NCI-H128 (cell line): ENCODE data around the gene CALCOCO1.

Experiments used
- DNase-seq: peaks from one replicate; lab custom pipeline; 2025; ENCODE audit not compliant: unreplicated experiment; lab: John Stamatoyannopoulos, UW

The CALCOCO1 gene

DNA sequence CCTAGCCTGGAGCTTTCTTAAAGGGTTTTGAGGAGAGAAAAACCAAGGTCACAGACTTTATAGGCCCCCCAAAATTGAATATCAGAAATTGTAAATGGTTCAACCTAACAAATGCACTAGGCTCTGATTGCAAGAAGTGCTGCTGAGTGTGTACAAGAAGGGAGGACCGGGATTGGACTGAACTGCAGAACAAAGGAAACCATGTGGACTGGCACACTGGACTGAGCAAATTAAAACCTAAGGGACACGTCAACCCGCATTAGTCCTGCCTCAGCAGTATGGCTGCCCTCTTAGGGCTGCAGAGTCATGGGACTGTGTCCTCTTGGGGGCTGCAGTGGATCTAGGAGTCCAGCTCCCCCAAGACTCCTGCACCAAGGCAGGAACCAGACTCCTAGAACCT lies 25.4 kb upstream of the CALCOCO1 start:
- no peak for DNase-seq

DNA sequence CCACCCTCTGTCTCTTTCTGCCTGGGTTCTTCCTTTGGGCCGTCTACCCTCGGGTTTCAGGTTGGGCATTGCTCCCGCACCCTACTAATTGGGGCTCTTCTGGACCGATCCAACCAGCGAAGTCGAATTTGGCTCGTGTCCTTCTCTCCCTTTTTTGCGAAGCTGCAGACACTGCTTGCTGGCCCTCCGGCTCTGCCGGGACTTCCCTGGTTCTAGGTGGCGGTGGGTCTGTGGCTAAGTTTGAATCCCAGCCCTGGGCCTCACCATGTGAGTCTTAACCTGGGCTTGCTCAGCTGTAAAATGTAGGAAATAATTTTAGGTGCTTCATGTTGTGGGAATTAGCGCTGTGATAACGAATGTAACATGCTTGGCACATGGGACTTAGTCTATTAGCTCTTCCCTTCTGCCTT lies 24.9 kb upstream of the CALCOCO1 start:
- DNase-seq, result no peak

DNA sequence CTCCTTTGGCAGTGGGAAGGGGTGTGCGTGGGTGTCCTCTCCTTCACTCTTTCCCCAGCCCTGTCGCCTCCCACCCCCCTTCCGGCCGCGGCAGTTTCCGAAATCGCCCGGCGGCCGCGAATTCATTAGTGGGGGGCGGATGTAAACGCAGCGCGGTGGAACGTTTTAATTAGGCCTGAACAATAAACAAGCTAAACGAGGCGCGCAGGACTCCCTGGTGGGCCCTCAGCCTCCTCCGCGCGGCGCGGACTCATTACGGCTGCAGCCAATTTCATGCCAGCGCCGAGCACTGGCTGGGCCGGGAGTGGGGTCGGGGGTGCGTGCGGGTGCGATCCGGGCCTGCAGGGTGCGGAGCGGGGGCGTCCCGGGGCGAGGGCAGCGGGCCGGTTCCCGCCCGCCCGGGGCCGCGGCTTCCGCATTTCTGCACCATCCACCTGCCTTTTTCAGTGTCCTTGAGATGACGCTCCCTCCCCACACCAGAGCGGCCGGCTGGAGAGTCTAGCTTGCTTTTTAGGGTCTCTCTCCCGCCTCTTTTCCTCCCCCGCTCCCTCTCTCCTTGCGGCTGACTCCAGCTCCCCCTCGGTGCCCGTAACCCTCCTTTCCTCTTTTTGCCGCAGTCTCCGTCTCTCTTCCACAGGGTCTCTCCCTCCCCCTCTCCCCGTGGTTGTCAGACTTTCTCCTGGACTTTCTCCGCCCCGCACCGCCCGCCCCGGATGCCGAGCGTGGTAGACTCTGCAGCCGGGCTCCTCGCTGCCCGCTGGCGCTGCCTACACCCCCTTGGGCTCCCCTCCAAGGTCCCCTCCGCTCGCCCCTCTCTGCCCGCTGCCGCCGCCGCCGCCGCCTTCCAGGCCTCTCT lies 24.3 kb upstream of the CALCOCO1 start, which contains the start of gene CISTR:
CISTR (minus strand) TSS at position 644 of the 856 bp plus-strand sequence.
- DNase-seq, result no peak

DNA sequence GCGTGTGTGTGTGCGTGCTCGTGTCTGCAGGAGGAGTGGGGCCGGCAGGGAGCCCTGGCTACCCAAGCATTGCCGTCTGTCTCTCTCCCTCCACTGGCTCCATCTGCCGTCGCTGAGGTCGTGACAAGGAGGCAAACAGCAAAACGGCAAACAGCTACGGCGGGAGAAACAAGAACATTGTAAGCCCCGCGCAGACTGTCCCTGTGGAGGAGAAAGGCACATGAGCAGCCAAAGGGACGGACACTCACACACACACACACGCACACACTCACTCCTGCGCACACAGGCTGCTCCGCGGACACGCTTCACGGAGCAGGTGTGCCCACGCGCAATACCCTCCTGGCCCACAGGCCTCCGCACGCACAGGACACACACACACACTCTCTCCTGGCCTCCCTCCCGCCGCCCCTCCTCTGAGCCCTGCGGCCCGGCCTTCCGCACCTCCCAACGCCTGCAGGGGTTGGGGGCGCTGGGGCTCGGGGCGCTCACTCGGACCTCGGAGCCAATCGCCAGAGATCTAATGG lies 23.6 kb upstream of the CALCOCO1 start:
- DNase-seq, result peak; percentile 21

DNA sequence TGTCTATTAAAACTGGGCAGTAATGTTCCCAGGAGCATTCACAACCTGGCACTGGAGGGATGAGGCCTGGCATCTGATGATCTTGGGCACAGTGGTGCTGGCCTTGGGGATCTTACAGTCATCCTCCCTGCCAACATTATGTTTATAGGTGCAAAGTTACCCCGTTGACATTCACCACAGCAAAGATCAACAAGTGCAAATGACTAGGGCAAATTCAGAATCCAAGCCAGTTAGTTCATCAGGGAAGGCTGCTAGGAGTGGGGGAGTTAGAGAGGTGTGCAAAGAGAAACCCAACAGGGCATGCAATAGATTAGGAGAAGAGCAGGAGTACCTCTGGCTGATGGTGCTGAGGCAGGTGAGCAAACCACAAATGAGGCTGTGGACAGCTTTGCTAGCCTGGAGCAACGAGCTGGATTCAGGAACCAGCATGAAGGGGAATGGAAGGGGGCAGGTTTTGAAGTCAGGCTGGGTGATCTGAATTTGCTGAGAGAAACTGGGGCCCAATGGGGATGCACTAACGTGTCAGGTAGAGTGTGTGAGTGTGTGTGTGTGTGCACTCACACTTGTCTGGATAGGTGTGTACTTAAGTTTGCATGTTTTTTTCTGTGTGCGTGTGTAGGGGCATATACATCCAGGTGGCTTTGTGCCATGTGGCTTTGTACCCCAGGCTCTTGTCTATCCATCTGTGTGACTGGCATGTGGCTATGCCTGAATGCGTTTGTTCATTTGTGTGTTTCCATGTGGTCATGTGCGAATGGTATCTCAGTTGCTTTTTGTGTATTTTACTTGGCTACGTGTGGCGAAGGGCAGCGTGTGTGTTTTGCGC lies 22.9 kb upstream of the CALCOCO1 start:
- no peak for DNase-seq

DNA sequence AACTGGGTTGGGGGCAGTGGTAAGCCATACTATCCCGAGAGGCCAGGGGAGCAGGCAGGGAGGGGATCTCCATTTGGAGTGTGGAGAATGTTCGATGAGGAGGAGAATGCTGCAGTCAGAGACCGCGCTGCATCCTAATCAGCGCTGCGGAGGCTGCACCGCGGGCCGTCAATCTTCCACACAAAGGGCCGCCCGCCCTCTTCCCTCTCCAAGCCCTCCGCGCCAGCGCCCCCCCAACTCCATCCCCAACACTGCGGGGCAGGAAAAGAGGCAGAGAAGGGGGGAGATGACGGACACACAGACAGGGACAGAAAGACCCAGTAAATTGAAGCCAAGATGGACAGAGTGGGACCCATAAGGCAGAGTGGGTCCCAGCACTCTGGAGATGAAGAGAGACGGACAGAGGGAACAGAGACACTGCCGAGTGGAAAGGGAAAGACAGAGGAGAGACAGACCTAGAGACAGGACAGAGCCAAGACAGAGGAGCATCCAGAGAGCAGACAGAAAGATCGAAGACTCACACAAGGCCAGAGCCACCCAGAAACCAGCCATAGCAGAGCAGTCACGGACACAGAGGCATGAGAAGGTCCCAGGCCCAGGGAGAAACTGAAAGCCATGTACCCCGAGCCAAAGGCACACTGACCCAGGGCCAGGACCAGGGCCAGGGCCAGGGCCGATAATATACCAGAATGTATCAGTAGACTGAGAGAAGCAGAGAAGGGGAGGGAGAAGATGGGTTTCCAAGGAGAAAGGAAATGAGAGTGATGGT lies 21.0 kb upstream of the CALCOCO1 start:
- no peak for DNase-seq

DNA sequence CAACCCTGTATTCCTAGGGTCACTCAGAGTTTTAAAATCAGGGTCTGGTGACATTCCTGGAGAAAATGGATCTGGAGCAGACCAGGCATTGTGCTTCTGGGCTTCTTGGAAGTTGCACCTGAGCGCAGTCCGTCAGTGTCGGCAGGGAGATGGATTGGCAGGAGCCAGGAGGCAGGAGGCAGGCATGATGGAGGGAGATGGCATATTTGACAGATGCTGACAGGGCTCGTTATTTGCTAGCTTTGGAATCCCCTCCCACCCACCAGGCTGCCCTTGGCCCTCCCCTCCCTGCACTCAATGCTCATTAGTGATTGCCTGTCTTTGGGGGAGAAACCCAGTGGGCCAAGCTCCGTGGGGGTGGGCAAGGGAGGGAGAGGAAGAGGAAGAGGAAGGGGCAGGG lies 19.8 kb upstream of the CALCOCO1 start:
- DNase-seq, result no peak

DNA sequence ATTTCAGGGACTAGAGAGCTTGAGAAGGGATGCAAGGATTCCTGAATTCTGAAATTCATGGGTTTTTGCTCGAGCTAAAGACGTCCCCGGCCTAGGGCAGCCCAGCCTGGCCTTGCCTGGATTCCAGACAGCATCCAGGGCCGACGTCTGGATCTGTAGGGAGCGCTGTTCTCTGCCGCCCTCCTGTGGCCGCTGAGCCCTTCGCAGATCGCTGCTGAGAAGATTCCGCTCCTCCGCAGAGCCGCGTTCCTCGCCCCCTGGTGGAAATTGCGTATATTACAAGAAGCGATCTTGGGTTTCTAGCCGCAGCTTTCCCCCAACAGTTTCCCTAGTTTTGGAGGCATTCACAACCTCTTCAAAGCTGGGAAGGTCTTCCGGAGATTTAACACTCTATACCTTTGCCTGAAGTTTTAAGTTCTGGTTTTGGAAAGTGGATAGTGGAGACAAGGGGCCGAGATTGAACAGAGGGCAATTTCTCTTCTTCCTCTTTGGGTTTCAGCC lies 19.4 kb upstream of the CALCOCO1 start:
- peak; percentile 82 for DNase-seq

DNA sequence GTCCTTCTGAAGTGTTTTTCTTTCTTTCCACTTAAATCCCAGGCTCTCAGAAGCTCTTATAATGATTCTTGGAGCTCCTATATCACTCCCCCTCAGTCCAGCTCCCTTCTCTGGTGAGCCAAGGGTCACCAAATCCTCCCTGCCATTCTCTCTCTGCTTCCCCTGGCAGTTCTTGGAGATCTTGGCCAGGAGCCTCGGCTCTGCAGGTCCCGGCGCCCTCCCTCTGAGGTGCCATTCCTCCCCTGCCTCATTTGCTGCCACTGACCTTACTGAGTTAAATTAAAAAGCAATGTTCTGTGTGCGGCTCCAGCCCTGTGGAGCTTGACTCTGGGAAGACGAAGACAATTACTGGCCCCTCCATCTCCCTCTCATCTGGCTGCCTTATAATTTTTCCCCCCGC lies 17.5 kb upstream of the CALCOCO1 start:
- DNase-seq, result no peak

DNA sequence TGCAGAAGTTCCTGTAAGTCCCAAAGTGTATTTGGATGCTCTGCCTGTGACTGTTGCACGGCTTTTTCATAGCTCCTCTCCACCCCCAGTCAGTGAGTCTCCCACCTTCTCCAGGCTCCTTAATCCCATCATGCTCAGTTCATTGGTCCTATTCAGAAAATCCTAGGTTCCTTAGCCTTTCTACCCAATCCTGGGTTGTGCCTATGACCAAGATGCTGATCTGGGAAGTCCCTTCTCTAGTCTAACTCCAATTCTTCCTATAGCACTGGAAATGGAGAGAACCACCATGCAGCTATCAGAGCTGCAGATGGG lies 16.8 kb upstream of the CALCOCO1 start:
- DNase-seq, result no peak

DNA sequence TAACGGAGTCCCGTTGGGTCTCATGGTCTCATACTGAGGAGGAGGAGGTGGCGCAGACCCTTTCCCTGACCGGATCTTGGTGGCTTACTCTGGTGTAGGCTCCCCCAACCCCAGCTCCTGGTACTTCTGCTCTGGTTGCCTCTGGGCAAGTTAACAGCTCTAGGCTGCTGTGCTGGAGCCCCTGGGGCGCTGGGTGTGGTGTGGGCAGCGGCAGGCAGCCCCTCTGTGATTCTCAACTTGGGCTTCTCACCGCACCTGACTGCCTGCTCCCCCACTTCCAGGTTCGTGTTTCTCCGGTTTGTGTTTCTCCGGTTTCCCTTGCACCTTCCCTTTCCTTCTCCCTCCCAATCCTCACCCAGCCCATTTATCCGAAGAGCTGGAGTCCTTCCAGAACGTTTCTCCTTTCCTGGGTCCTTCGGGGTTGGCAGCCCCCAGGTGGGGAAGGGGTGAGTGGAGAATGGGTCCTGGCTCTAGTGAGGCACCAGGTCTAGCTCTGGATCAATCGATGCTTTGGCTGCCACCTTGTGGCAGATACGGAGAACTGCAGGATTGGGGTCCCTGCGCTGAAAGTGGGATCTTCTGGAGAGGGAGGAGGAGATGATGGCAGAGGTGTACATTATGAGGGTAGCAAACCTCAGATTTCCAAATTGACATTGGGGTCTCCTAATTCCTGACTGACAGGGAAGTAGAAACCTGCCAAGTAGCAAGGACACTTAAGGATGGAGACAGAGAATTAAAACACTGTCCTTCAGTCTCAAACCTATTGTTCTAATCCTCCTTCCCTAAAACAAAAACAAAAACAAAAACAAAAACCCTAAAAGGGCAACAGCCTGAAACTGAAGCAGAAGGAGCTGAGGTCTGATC lies 16.2 kb upstream of the CALCOCO1 start:
- DNase-seq, result peak; percentile 70

DNA sequence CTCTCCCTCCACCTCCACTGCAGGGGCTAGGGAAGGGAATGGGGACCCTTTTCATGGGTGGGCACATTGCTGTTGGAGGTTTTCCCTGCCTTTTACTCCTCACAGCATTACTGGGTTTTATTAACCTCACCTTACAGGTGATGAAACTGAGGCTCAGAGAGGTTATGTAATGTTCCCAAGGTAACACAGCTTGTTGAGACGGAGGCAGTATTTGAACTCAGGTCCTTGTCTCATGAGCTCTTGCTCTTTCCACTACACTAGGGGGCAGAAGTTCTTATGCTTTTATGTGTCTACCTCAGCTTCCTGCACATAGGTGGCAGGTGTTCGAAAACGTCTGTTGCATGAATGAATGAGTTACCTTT lies 12.9 kb upstream of the CALCOCO1 start:
- no peak for DNase-seq

DNA sequence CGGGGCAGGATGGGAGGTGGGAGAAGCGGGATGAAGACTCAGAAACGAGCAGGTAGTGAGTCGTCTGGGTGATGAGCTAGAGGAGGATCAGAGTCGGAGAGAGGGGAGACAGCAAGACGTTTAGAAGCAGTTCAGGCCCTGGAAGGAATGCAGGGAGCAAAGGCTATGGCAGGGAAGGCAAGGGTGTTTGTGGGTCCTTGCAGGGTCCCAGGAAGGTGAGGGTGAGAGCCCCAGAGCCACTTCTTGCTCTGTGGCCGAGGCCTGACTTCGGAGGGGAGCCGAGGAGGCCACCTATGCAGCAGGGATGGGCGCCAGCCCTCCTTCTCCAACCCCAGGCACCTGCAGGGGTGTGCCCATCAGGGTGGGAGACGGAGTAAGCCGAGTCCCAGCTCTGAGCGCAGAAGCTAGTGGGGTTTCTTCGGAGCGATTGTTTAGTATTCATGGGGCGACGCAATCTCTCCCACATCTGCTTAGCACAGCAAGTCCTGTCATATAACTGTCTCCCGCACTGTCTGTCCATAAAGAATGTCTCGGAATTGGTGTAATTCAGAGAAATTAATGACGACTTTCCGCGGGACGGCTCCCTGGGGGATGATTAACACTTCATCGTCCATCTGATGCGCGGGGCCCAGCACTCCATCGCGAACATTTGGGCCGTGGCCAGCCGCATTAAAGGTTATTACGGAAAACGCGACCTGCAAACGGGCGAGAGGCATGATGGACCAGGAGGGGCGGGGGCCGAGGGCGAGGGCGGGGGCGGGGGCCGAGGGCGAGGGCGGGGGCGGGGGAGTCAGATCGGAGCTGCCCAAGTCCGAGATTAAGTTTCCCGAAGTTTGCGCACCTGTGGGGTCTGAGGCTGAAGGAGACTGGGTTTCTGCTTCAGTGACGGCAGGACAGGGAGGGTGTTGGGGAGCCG lies 12.2 kb upstream of the CALCOCO1 start:
- DNase-seq, result no peak

DNA sequence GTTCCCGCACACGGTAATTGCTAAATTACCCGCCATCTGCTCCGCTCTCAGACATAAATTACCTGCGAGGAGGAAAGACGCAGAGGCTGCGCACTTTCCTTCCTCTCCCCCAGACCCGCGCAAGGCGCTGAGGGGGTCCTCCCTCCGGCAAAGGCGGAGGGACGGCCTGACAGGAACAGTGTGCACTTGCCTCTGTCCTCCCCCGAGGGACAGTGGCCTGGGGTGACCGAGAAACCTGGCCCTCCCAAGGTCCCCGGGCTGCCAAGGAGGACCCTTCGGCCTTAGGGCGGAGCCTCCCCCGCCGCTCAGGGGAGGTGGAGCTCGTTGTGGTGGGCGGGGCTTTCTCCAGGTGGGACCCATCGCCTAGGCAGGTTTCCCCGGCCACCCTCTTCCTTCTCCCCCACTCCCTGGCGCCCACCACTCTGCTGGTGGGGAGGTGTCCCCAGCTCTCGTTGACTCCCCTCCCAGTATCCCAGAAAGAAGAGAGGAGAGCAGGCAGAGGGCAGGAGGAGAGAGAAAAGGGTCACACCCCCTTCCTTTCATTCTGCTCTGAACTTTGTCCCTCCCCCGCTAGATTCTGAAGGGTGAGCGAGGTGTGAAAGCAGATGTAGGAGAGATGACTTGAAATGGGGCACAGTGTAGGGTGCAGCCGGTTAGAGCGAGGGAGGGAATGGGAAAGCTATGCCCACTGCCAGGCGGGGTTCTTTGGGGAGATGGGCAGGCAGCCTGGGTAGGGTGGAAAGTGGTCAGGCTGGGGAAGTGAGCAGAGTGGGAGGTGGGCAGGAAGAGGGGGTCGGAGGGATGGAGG lies 11.4 kb upstream of the CALCOCO1 start:
- no peak for DNase-seq

DNA sequence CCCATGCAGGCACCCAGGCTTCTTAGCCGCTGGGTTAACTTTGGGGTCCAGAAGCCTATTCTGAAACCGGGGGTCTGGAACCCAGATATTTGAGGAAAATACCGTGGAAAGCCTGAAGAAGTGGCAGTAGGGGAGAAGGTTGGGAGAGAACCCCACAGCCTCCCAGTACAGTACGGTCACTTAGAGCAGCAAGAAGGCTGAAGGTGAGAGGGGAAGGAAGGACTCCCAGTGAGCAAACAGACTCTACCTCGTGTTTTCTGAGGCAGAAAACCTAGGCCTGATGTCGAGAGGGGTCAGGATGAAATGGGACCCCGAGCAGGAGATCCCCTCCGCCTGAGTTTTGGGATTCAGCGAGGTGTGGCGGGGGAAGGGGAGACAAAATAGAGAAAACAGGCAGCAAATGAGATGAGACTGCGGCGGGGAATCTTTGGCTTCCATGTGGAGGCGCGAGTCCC lies 10.7 kb upstream of the CALCOCO1 start:
- no peak for DNase-seq

DNA sequence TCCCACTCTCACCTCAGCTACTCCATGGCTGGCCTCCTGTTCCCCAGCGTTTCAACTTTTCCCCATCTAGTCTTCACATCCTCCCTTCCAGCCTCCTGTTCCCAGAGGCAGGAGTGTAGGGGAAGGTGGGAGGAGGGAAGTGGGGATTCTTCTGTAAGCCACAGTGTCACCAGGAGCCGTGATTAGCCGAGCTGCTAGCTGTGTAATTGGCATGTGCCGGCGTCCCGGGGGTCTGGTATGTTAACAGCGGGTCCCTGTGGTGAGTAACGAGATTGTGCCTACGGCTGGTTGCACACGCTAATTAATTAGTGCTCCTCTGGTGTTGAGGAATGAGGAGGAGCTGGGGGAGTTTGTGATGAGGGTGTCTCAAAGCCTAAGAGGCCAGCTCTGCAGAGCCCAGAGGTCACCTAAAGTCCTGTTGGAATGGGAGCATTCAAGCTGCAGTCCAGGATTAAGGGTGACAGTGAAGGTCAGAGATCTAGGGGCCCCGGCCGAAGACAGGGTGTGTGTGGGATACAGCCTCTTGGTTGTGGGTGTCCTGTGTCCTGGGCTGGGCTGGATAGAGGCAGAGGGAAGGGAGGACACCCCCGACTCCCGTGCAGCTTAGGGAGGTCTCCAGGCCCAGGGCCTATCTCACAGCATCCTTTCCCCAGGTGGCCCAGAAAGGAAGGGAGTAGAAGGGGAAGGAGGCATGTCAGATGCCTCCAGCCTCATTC lies 10.0 kb upstream of the CALCOCO1 start:
- DNase-seq, result no peak

DNA sequence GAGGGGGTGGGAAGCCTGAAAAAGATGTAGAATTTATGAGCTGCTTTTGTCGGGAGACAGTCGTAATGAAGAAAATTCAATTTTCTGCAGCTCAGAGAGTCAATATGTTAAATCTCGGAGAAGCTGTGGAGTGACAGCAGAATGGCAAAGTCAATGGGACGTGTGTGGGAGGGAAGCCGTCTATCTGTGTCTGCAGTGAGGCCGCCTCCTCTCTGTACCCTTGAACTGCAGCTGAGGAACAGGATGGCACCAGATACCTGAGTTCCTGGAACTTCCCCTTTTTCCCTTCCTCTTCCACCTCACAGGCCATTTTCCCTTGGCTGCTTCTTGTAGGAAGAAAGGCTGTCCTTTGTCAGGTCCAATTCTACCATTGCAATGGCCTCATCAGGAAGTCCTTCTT lies 9.3 kb upstream of the CALCOCO1 start:
- DNase-seq, result no peak

DNA sequence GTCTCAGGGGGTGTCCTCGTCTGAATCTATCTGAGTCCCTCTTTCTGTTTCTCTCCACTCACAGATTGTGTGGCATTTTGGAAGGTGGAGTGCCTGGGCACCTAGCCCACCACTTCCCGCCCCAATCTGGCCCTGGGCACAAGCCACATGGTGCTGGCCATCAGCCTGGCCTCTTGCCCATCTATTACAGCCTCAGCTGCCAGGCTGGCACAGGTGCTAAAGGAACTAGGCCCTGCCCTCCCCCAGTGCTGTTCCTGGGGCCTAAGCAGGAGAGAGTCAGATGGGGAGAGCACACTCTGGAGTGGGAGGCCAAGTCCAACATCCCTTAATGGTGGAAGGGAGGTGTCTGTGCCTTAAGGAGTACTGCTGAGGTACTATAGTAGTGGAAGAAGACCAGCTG lies 8.3 kb upstream of the CALCOCO1 start:
- no peak for DNase-seq
